ENCODE results near the gene TMEM8B. TPM values are rescaled to one million over a fixed set of nuclear protein-coding genes. Genes with fewer than 3 reads are reported as not detected.

The TMEM8B gene
- total and polyA plus RNA-seq, 9 of the 15 experiments (the other 6 are each of a cell fraction or from before 2014, with no cell fraction given) = 0.01 to 2.2 (median 1.1) TPM

DNA sequence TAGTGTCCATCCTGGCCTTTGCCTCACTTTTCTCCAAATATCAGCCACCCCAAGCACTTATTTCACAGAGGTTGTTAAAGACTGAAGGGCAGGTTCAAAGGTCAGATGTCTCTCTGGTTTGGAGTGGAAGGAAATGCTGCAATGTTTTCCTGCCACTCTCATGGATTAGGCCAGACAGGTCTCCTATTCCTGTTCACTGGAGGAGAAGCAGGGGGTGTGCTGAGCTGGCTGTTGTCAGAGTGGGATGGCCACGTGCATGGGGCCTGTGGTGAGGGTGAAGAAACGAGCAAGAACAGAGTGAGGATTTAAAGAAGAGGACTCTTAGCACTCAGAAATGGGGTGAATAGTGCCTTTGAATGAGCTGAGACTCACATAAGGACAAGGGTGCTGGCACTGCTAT is 6.7 kb downstream of the TMEM8B start (continued):
- TF ChIP-seq, protein P1, sequence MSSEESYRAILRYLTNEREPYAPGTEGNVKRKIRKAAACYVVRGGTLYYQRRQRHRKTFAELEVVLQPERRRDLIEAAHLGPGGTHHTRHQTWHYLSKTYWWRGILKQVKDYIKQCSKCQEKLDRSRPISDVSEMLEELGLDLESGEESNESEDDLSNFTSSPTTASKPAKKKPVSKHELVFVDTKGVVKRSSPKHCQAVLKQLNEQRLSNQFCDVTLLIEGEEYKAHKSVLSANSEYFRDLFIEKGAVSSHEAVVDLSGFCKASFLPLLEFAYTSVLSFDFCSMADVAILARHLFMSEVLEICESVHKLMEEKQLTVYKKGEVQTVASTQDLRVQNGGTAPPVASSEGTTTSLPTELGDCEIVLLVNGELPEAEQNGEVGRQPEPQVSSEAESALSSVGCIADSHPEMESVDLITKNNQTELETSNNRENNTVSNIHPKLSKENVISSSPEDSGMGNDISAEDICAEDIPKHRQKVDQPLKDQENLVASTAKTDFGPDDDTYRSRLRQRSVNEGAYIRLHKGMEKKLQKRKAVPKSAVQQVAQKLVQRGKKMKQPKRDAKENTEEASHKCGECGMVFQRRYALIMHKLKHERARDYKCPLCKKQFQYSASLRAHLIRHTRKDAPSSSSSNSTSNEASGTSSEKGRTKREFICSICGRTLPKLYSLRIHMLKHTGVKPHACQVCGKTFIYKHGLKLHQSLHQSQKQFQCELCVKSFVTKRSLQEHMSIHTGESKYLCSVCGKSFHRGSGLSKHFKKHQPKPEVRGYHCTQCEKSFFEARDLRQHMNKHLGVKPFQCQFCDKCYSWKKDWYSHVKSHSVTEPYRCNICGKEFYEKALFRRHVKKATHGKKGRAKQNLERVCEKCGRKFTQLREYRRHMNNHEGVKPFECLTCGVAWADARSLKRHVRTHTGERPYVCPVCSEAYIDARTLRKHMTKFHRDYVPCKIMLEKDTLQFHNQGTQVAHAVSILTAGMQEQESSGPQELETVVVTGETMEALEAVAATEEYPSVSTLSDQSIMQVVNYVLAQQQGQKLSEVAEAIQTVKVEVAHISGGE (CRISPR knock-in tag; IDR thresholded peaks at IDR 0.05) = no peak
- TF ChIP-seq ZNF3 (CRISPR knock-in tag; IDR thresholded peaks at IDR 0.05) (no peak), RFX7 (CRISPR knock-in tag; IDR thresholded peaks at IDR 0.05) (no peak), HNRNPUL1 (IDR thresholded peaks at IDR 0.05; ENCODE audit: low read length) (no peak), DNMT1 (IDR thresholded peaks at IDR 0.05) (no peak), PHB2 (IDR thresholded peaks at IDR 0.05; ENCODE audit: low read depth) (no peak), ZNF77 (CRISPR knock-in tag; IDR thresholded peaks at IDR 0.05) (no peak), ZNF431 (CRISPR knock-in tag; IDR thresholded peaks at IDR 0.05) (no peak)
- TF ChIP-seq, protein P2, sequence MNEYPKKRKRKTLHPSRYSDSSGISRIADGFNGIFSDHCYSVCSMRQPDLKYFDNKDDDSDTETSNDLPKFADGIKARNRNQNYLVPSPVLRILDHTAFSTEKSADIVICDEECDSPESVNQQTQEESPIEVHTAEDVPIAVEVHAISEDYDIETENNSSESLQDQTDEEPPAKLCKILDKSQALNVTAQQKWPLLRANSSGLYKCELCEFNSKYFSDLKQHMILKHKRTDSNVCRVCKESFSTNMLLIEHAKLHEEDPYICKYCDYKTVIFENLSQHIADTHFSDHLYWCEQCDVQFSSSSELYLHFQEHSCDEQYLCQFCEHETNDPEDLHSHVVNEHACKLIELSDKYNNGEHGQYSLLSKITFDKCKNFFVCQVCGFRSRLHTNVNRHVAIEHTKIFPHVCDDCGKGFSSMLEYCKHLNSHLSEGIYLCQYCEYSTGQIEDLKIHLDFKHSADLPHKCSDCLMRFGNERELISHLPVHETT (CRISPR knock-in tag; conservative IDR thresholded peaks at IDR 0.05 in 1 of 2, IDR thresholded peaks at IDR 0.05 in 1 of 2) = no peak
